ENCODE measurements around the gene PHLDA1. TPM values are rescaled to one million over a fixed set of nuclear protein-coding genes. Genes with fewer than 3 reads are reported as not detected.
A peak's percentile ranks its signal among the peaks of the same experiment; 100 is the strongest.

The PHLDA1 gene
- total RNA-seq, 1 donor from 2014 or later, result 40.3 TPM

DNA sequence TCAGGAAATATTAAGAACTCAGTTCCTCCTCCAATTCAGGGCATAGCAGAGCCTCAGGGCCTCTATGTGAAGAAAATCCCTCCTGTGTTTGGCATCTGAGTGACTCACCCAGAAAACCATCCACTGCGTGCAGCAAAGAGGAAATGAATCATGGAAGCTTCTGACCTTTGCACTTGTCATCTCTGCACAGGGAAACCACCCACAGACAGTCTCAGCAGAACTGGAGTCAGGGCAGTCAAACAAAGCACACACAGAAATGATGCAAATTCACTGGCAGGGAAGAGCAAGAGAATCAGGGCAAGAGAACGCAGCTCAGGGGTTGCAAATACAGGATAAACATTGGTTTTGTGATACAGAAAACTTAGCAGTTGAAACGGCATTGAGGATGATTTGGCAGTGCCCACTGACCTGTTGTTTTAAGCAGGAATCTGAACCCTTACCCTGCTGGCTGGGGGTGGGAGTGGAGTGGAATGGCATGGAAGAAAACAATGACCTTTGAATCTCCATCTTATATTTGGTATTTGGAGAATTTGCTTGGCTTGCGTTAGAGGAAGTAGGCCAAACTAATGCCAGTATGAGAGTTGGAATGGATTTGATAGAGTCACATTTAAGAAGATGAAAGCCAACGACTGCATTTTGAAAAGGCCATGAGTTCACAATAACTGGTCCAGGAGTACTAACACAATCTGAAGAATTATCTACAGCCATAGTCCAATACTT is 53.5 kb downstream of the PHLDA1 start:
- peak overlapping the region; percentile 49 for H3K27ac ChIP-seq
- no peaks in the 10 kb centered on the region for H3K27me3 ChIP-seq
- no peak overlapping the region for H3K4me3 ChIP-seq
- no peaks in the 10 kb centered on the region for H3K36me3 ChIP-seq
- peak in 1 of 2 donors; percentile 97 for TF ChIP-seq POLR2AphosphoS5 (IDR thresholded peaks at IDR 0.05; ENCODE audit: insufficient read depth in 1 of 2, low read depth in 1 of 2)
- no peak for TF ChIP-seq POLR2A (IDR thresholded peaks at IDR 0.05)
- intact Hi-C loops (cut with DNase I), result no loop called here
- peak in 1 of 2 donors; percentile 95 for DNase-seq (ENCODE audit: extremely low spot score in 2 of 2)
- H3K9me3 ChIP-seq, result no peaks in the 10 kb centered on the region
- peaks cover 45% of the 10 kb centered on the region for H3K4me1 ChIP-seq

DNA sequence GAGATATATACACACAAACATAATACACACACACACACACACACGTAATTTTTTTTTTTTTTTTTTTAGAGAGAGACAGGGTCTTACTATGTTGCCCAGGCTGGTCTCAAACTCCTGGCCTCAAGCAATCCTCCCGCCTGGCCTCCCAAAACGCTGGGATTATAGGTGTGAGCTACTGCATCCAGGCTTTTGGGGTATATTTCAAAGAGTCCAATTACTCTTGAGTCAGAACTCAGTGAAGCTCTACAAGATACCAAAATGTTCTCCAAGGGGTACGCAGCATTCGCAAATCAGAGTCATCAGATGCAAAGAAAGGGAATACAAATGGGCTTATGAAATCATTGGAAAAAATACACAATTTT is 54.0 kb downstream of the PHLDA1 start:
- H3K4me1 ChIP-seq, result peaks cover 40% of the 10 kb centered on the region
- no peaks in the 10 kb centered on the region for H3K9me3 ChIP-seq
- no peaks in the 10 kb centered on the region for H3K27me3 ChIP-seq
- H3K4me3 ChIP-seq, result no peak overlapping the region
- H3K27ac ChIP-seq, result peak overlapping the region; percentile 49
- TF ChIP-seq POLR2AphosphoS5 (IDR thresholded peaks at IDR 0.05; ENCODE audit: insufficient read depth in 1 of 2, low read depth in 1 of 2) (no peak), POLR2A (IDR thresholded peaks at IDR 0.05) (no peak)
- TF ChIP-seq, protein P1, sequence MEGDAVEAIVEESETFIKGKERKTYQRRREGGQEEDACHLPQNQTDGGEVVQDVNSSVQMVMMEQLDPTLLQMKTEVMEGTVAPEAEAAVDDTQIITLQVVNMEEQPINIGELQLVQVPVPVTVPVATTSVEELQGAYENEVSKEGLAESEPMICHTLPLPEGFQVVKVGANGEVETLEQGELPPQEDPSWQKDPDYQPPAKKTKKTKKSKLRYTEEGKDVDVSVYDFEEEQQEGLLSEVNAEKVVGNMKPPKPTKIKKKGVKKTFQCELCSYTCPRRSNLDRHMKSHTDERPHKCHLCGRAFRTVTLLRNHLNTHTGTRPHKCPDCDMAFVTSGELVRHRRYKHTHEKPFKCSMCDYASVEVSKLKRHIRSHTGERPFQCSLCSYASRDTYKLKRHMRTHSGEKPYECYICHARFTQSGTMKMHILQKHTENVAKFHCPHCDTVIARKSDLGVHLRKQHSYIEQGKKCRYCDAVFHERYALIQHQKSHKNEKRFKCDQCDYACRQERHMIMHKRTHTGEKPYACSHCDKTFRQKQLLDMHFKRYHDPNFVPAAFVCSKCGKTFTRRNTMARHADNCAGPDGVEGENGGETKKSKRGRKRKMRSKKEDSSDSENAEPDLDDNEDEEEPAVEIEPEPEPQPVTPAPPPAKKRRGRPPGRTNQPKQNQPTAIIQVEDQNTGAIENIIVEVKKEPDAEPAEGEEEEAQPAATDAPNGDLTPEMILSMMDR (IDR thresholded peaks at IDR 0.05), result no peak
- DNase-seq (ENCODE audit: extremely low spot score in 2 of 2), result no peak
- H3K36me3 ChIP-seq, result no peaks in the 10 kb centered on the region
- intact Hi-C loops (cut with DNase I), result no loop called here

DNA sequence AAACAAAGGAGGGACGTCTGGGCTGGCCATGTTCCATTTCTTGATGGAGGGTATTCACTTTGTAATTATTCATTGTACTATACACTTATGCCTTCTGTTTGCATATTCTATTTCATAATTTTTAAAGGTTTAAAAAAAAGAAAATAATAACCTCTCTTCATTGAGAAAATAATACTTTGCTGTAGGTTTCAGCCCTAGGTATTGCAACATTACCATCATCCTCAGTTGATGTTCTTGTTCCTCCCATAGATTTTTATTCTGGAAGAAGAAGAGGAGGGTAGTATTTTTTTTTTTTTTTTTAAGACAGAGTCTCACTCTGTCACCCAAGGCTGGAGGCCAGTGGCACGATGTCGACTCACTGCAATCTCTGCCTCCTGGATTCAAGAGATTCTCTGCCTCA is 54.7 kb downstream of the PHLDA1 start:
- H3K9me3 ChIP-seq, result no peaks in the 10 kb centered on the region
- no peak overlapping the region for H3K4me3 ChIP-seq
- H3K27me3 ChIP-seq, result no peaks in the 10 kb centered on the region
- H3K36me3 ChIP-seq, result no peaks in the 10 kb centered on the region
- peaks cover 33% of the 10 kb centered on the region for H3K4me1 ChIP-seq
- intact Hi-C loops (cut with DNase I), result no loop called here
- TF ChIP-seq POLR2AphosphoS5 (IDR thresholded peaks at IDR 0.05; ENCODE audit: insufficient read depth in 1 of 2, low read depth in 1 of 2) (no peak), POLR2A (IDR thresholded peaks at IDR 0.05) (no peak)
- TF ChIP-seq, protein P1 (IDR thresholded peaks at IDR 0.05), result no peak
- no peak for DNase-seq (ENCODE audit: extremely low spot score in 2 of 2)
- peak overlapping the region; percentile 49 for H3K27ac ChIP-seq

DNA sequence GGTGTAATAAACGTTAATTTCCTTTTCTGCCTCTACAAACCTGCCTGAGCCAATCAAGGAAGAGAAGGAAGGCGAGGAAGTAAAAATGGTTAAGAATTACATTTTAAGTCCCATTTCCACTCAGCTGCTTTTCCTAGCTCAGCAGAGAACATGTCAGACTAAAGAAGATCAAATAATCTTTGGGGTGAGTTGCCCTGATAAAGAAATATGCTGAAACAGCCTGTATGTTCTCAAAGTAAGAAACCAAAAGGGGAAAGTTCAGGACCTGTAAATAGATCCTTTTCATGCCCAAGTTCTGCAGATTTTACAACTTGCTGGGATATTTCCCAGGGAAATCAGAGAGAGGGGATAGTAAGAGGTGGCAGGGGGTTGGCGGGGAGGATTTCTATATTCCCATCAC is 55.5 kb downstream of the PHLDA1 start:
- no peak for DNase-seq (ENCODE audit: extremely low spot score in 2 of 2)
- TF ChIP-seq, protein P1 (IDR thresholded peaks at IDR 0.05), result no peak
- TF ChIP-seq POLR2AphosphoS5 (IDR thresholded peaks at IDR 0.05; ENCODE audit: insufficient read depth in 1 of 2, low read depth in 1 of 2) (no peak), POLR2A (IDR thresholded peaks at IDR 0.05) (no peak)
- intact Hi-C loops (cut with DNase I), result no loop called here
- Histone ChIP-seq H3K27me3 (no peaks in the 10 kb centered on the region), H3K27ac (no peak overlapping the region), H3K9me3 (no peaks in the 10 kb centered on the region), H3K4me1 (peaks cover 26% of the 10 kb centered on the region), H3K4me3 (no peak overlapping the region), H3K36me3 (no peaks in the 10 kb centered on the region)

DNA sequence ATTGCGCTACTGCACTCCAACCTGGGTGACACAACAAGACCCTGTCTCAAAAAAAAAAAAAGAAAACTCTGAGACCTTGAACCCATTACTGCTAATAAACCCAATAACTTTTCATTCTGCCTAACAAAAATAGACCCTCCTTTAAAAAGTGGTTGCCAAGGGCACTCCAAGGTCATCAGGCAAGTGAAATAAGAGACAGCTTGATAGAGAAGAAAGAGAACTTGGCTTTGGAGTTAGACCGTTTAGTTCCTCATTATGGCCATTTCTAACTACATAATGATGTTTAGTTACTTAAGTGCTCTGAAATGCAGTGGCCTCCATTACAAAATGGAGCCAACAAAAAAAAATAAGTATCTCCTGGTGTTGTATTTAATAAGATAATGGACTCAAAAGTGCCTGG is 55.9 kb downstream of the PHLDA1 start:
- Histone ChIP-seq H3K27ac (no peak overlapping the region), H3K4me3 (no peak overlapping the region), H3K36me3 (no peaks in the 10 kb centered on the region), H3K9me3 (no peaks in the 10 kb centered on the region), H3K27me3 (no peaks in the 10 kb centered on the region), H3K4me1 (peaks cover 26% of the 10 kb centered on the region)
- intact Hi-C loops (cut with DNase I), result no loop called here
- no peak for TF ChIP-seq POLR2A (IDR thresholded peaks at IDR 0.05)
- no peak for TF ChIP-seq POLR2AphosphoS5 (IDR thresholded peaks at IDR 0.05; ENCODE audit: insufficient read depth in 1 of 2, low read depth in 1 of 2)
- TF ChIP-seq, protein P1 (IDR thresholded peaks at IDR 0.05), result no peak
- no peak for DNase-seq (ENCODE audit: extremely low spot score in 2 of 2)

Other genes with a start within 250 kb of the PHLDA1 start
- 318 TPM for gene NAP1L1, start 52.9 kb upstream of the PHLDA1 start, total RNA-seq

All from vagina (tissue), 2 donors.